Activated naive CD4-positive, alpha-beta T cell (primary cell): ENCODE results near the gene MAP7.

ENCODE experiments used
- DNase-seq, 4 experiments: peaks; one replicate each; lab custom pipeline; 2025; lab: John Stamatoyannopoulos, UW

MAP7 gene

GRCh38 chr6:136564180-136564579, 14.0 kb upstream of the MAP7 start:
- DNase-seq = no peak

- no peak for DNase-seq
Measured at GRCh38 chr6:136563386-136564152, 13.3 kb upstream of the MAP7 start.

GRCh38 chr6:136562211-136562610, 12.0 kb upstream of the MAP7 start:
- DNase-seq = no peak

GRCh38 chr6:136553166-136553787, 3.1 kb upstream of the MAP7 start:
- DNase-seq = no peak

- no peak for DNase-seq
Measured at GRCh38 chr6:136552054-136552453, 1.8 kb upstream of the MAP7 start.

- no peak for DNase-seq
Measured at GRCh38 chr6:136551103-136551502, 881 bp upstream of the MAP7 start.

GRCh38 chr6:136550045-136550329, 235 bp downstream of the MAP7 start:
- no peak for DNase-seq

GRCh38 chr6:136549300-136550044, 750 bp downstream of the MAP7 start:
- DNase-seq = no peak

GRCh38 chr6:136548582-136549299, 1.5 kb downstream of the MAP7 start:
- DNase-seq = no peak

- DNase-seq = no peak
Measured at GRCh38 chr6:136547871-136548270, 2.4 kb downstream of the MAP7 start.

GRCh38 chr6:136547336-136547735, 2.9 kb downstream of the MAP7 start:
- no peak for DNase-seq

- no peak for DNase-seq
Measured at GRCh38 chr6:136546331-136546730, 3.9 kb downstream of the MAP7 start.

GRCh38 chr6:136544326-136544725, 5.9 kb downstream of the MAP7 start:
- no peak for DNase-seq

GRCh38 chr6:136541395-136541794, 8.8 kb downstream of the MAP7 start:
- DNase-seq = no peak

- DNase-seq = no peak
Measured at GRCh38 chr6:136539967-136540652, 10.1 kb downstream of the MAP7 start.

GRCh38 chr6:136538836-136539235, 11.4 kb downstream of the MAP7 start:
- no peak for DNase-seq

- no peak for DNase-seq
Measured at GRCh38 chr6:136535880-136536650, 14.2 kb downstream of the MAP7 start.

GRCh38 chr6:136535017-136535765, 15.0 kb downstream of the MAP7 start:
- DNase-seq = no peak

- no peak for DNase-seq
Measured at GRCh38 chr6:136534268-136534667, 16.0 kb downstream of the MAP7 start.

- no peak for DNase-seq
Measured at GRCh38 chr6:136533487-136533886, 16.7 kb downstream of the MAP7 start.

- DNase-seq = no peak
Measured at GRCh38 chr6:136532030-136532429, 18.2 kb downstream of the MAP7 start.
